K562 (cell line): ENCODE results near the gene LAMA3. TPM values are rescaled to one million over a fixed set of nuclear protein-coding genes. Genes with fewer than 3 reads are reported as not detected.

Experiments used
- ATAC-seq: fragments of 200-7000 bp; cut with Tn5 transposase; 3 replicates; pipeline ENCODE4 v1.9.1; 2020; ENCODE audit warnings: moderate library complexity
- BruUV-seq: library from RNA; stranded (reverse); fragments of 400-500 nt; replicated peaks from 2 replicates; lab custom pipeline; 2021; lab: Mats Ljungman, UMichigan
- CTCF ChIA-PET: fragments of 300-600 bp; formaldehyde crosslinking; extraction: SDS; loops from one replicate; lab custom pipeline; 2021; ENCODE audit warnings: low intra/inter-chr PET ratio; lab: Yijun Ruan, JAX
- POLR2A ChIA-PET: fragments of 300-600, 350-650 bp; sonication (Branson Sonifier 250); formaldehyde crosslinking; extraction: SDS; loops from one replicate; lab custom pipeline; 2021; ENCODE audit warnings: antibody characterized with exemption, inconsistent platforms; lab: Yijun Ruan, JAX
- DNase-seq, 4 experiments: peaks; one replicate each; pipeline versions ENCODE4 v3.0.0 to v3.0.0-alpha.2; 2011 to 2018; ENCODE audit warnings: low spot score in 3 of 4, mixed read lengths in 3 of 4; ENCODE audit errors: extremely low read depth in 1 of 4
- FAIRE-seq: peaks from 2 replicates; lab custom pipeline; 2011; peaks lifted over from hg19 to GRCh38; lab: Jason Lieb, UNC
- H2AFZ ChIP-seq: 2 replicates; pipeline ENCODE4 v1.6.0; 2011; ENCODE audit warnings: low read depth, low read length, control low read depth, inconsistent platforms
- H3K27ac ChIP-seq: fragments of 200-600 bp; 3 replicates; pipeline ENCODE4 v1.8.0; 2011; ENCODE audit warnings: low read depth, mild to moderate bottlenecking, control low read depth, inconsistent platforms, low read length, moderate library complexity, mixed read lengths; ENCODE audit errors: extremely low read depth
- H3K27me3 ChIP-seq, 2 experiments: fragments of 300-600 bp in 1 of 2; 2 replicates in 1 of 2; 3 replicates in 1 of 2; pipeline versions ENCODE4 v1.6.0 to v1.8.0; 2011; ENCODE audit warnings: inconsistent platforms in 2 of 2, low read length in 2 of 2, mild to moderate bottlenecking in 1 of 2, mixed read lengths in 1 of 2, moderate library complexity in 1 of 2; ENCODE audit not compliant: control insufficient read depth in 2 of 2, insufficient read depth in 2 of 2
- H3K36me3 ChIP-seq: fragments of 300-600 bp; 3 replicates; pipeline ENCODE4 v1.8.0; 2011; ENCODE audit warnings: mild to moderate bottlenecking, low read length, inconsistent platforms; ENCODE audit not compliant: control insufficient read depth, insufficient read depth
- H3K4me1 ChIP-seq, 2 experiments: fragments of 200-600 bp in 1 of 2; replicated peaks in 1 of 2; 2 replicates in 1 of 2; 3 replicates in 1 of 2; pipeline versions ENCODE4 v1.5.1 to v1.8.0; 2011; ENCODE audit warnings: inconsistent platforms in 2 of 2, low read length in 2 of 2, mild to moderate bottlenecking in 1 of 2, mixed read lengths in 1 of 2, moderate library complexity in 1 of 2; ENCODE audit not compliant: control insufficient read depth in 2 of 2, insufficient read depth in 2 of 2
- H3K4me2 ChIP-seq: 2 replicates; pipeline ENCODE4 v1.6.1; 2011; ENCODE audit warnings: low read length, control low read depth, inconsistent platforms, mixed read lengths; ENCODE audit not compliant: insufficient read depth
- H3K4me3 ChIP-seq: fragments of 200-600 bp; sonication (generic), shearing (Covaris generic); 2 replicates; pipeline ENCODE4 v1.5.1; 2016; ENCODE audit warnings: control low read depth, inconsistent platforms
- H3K79me2 ChIP-seq: fragments of 200-600 bp; 3 replicates; pipeline ENCODE4 v1.8.0; 2011; ENCODE audit warnings: low read length, inconsistent platforms; ENCODE audit not compliant: control insufficient read depth, insufficient read depth
- H3K9ac ChIP-seq, 2 experiments: 2 replicates each; pipeline versions ENCODE4 v1.6.0 to v1.6.1; 2011; ENCODE audit warnings: low read depth in 2 of 2, low read length in 2 of 2, control low read depth in 1 of 2, inconsistent platforms in 1 of 2, mild to moderate bottlenecking in 1 of 2, mixed read lengths in 1 of 2; ENCODE audit not compliant: insufficient read depth in 1 of 2
- H3K9me1 ChIP-seq: one replicate; pipeline ENCODE4 v1.6.0; 2011; ENCODE audit warnings: inconsistent platforms, mild to moderate bottlenecking, low read length, moderate library complexity; ENCODE audit not compliant: control insufficient read depth, insufficient read depth
- H3K9me3 ChIP-seq: replicated peaks from 2 replicates; pipeline ENCODE4 v1.5.1; 2011; ENCODE audit warnings: low read depth, low read length, inconsistent platforms; ENCODE audit not compliant: control insufficient read depth, insufficient read depth
- H4K20me1 ChIP-seq: replicated peaks from 2 replicates; pipeline ENCODE4 v1.6.1; 2011; ENCODE audit warnings: low read length, inconsistent platforms, mixed read lengths; ENCODE audit not compliant: control insufficient read depth, insufficient read depth
- HNRNPK ChIP-seq: fragments of 200-400 bp; formaldehyde crosslinking; IDR thresholded peaks from one replicate; pipeline ENCODE4 v1.6.1; 2018; ENCODE audit warnings: mild to moderate bottlenecking, low read depth, low read length; ENCODE audit not compliant: poor library complexity, severe bottlenecking
- MAZ ChIP-seq, 2 experiments: fragments of 450-650 bp in 1 of 2; sonication (generic) in 1 of 2; formaldehyde crosslinking; IDR thresholded peaks in 1 of 2; conservative IDR thresholded peaks in 1 of 2; 2 replicates each; pipeline versions ENCODE4 v1.4.0 to v1.5.0; 2020; ENCODE audit warnings: mild to moderate bottlenecking in 1 of 2, missing genetic modification reagents in 1 of 2
- ZC3H8 ChIP-seq: fragments of 450-650 bp; IDR thresholded peaks from 2 replicates; pipeline ENCODE4 v1.6.1; 2017
- ZNF445 ChIP-seq: fragments of 250-450 bp; sonication (Bioruptor Pico); IDR thresholded peaks from 2 replicates; pipeline ENCODE4 v1.4.0; 2020; ENCODE audit warnings: low read depth, mild to moderate bottlenecking, moderate library complexity
- ZNF592 ChIP-seq: fragments of 450-650 bp; IDR thresholded peaks from 2 replicates; pipeline ENCODE4 v1.6.1; 2017; ENCODE audit warnings: antibody characterized with exemption, mild to moderate bottlenecking
- WGBS: fragments of 100-300 bp; shearing (Covaris generic); methylation state at CpG from one replicate; pipeline ENCODE4 v1.1.6; 2016; ENCODE audit warnings: low coverage, mixed read lengths; ENCODE audit not compliant: insufficient coverage; ENCODE audit errors: missing lambda C conversion rate; 5-methylcytosine and 5-hydroxymethylcytosine counted together
- in situ Hi-C: fragments of 300-500 bp; cut with MboI; formaldehyde crosslinking; loops from 4 replicates; pipeline ENCODE4 v1.15.0; 2018; ENCODE audit warnings: inconsistent platforms, mixed read lengths
- intact Hi-C: fragments of 100-400 bp; cut with micrococcal nuclease; formaldehyde crosslinking; loops from 2 replicates; pipeline ENCODE4 v1.14.2; 2022
- polyA plus RNA-seq, 8 experiments: library from polyadenylated mRNA; depleted of rRNA in 4 of 8; stranded (reverse) in 5 of 8; unstranded in 3 of 8; fragments of >200 nt; fragmentation: Nextera tagmentation in 2 of 8; fragmentation: Illumina TruSeq in 1 of 8; extraction: Ambion mirVana in 2 of 8; extraction: Trizol in 1 of 8; gene quantifications; 2 replicates each; pipeline versions ENCODE4 v1.2.1 to v1.2.3, GENCODE V29; 2011 to 2014; ENCODE audit warnings: inconsistent platforms in 1 of 8, missing spikeins in 1 of 8
- total RNA-seq, 7 experiments: library from RNA; depleted of rRNA in 6 of 7; stranded (reverse); fragments of >200 nt in 6 of 7; fragmentation: Illumina TruSeq in 2 of 7; extraction: Trizol in 2 of 7; gene quantifications; 2 replicates each; pipeline versions ENCODE4 v1.2.1 to v1.2.3, GENCODE V29; 2011 to 2021; ENCODE audit warnings: low replicate concordance in 1 of 7
- TF ChIP-seq, protein P1 (sequence below): fragments of 250-450 bp; sonication (Bioruptor Pico); IDR thresholded peaks from 2 replicates; pipeline ENCODE4 v1.5.0; 2020; ENCODE audit warnings: mild to moderate bottlenecking

LAMA3 gene
- total and polyA plus RNA-seq, 9 of the 15 experiments (the other 6 are each of a cell fraction or from before 2014, with no cell fraction given): 0.07 TPM; not detected in 8

DNA sequence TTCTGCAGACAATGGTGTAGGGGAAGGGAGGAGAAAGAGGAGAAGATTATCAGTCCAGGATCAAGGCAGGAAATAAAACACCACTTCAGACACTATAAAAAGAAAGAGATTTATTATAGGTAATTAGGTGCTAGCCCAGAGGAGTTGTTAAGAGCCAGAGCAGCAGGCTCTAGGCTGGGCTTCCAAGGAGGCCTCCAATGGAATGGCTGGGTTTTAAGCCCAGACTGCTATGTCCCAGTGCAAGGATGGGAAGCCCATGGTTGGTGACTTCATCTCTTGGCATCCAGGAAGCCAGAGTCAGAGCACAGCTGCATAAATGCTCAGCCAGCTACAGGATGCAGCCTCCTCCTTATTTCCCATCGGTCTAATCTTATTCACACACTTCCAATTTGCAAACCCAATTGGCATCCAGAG is 95.6 kb downstream of the LAMA3 start (continued):
- no peak for TF ChIP-seq HNRNPK
- TF ChIP-seq, protein P1, sequence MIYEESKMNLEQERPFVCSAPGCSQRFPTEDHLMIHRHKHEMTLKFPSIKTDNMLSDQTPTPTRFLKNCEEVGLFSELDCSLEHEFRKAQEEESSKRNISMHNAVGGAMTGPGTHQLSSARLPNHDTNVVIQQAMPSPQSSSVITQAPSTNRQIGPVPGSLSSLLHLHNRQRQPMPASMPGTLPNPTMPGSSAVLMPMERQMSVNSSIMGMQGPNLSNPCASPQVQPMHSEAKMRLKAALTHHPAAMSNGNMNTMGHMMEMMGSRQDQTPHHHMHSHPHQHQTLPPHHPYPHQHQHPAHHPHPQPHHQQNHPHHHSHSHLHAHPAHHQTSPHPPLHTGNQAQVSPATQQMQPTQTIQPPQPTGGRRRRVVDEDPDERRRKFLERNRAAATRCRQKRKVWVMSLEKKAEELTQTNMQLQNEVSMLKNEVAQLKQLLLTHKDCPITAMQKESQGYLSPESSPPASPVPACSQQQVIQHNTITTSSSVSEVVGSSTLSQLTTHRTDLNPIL (CRISPR knock-in tag): no peak
- no peak for TF ChIP-seq MAZ (CRISPR knock-in tag; conservative IDR thresholded peaks at IDR 0.05 in 1 of 2, IDR thresholded peaks at IDR 0.05 in 1 of 2)
- no peak for TF ChIP-seq ZNF592

DNA sequence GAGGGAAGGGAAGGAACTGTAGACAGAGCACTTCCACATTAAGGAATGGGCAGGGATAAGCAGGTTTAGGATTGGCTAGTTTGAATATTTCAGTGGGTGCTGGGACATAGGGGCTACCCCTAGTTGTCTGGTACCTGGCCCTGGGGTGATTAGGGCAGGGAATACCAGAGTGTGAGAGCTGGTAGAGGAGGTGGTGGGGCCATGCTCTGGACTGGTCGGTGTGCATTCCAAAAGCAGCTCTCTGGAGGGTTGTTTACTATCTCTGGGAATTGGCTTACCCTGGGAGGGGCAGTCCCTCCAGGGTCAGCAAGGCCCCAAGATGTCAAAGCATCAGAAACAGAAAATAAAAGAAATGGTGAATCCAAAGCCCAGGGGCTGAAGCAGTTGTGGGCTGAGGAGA is 103.8 kb downstream of the LAMA3 start:
- intact Hi-C loops: no loop called here
- H3K36me3 ChIP-seq: no peaks in the 10 kb centered on the region
- no peak overlapping the region for H3K4me2 ChIP-seq
- H3K9me3 ChIP-seq: no peaks in the 10 kb centered on the region
- no peaks in the 10 kb centered on the region for H3K4me1 ChIP-seq
- CTCF ChIA-PET: no interaction called here
- no peaks in the 10 kb centered on the region for H3K9me1 ChIP-seq
- H3K27me3 ChIP-seq: no peaks in the 10 kb centered on the region; a peak in 1 of 5 replicates
- no peak overlapping the region for H2AFZ ChIP-seq
- ATAC-seq (no peak), FAIRE-seq (no peak), DNase-seq (no peak)
- no peak overlapping the region for H3K27ac ChIP-seq
- no TSS peak for BruUV-seq
- no peaks in the 10 kb centered on the region for H4K20me1 ChIP-seq
- 0% methylated on average over 1 of the region's 1 CpG for WGBS
- H3K9ac ChIP-seq: no peak overlapping the region
- no peak overlapping the region for H3K4me3 ChIP-seq
- TF ChIP-seq ZNF445 (CRISPR knock-in tag) (no peak), ZC3H8 (no peak)
- POLR2A ChIA-PET: no interaction called here
- H3K79me2 ChIP-seq: no peaks in the 10 kb centered on the region
- in situ Hi-C loops: no loop called here
